Right atrium auricular region (tissue), 2 donors: ENCODE measurements around the gene ST3GAL6. TPM values are rescaled to one million over a fixed set of nuclear protein-coding genes. Genes with fewer than 3 reads are reported as not detected.
A peak's percentile ranks its signal among the peaks of the same experiment; 100 is the strongest.

Source experiments
- DNase-seq: peaks from one replicate; pipeline ENCODE4 v3.0.0-alpha.2; 2019; ENCODE audit warnings: low spot score
- H3K27ac ChIP-seq, 2 donors: fragments of 200-600 bp; sonication (generic); 1 replicate in 1 of 2; 2 replicates in 1 of 2; pipeline ENCODE4 v1.5.1; 2016 to 2019
- H3K27me3 ChIP-seq, 2 donors: fragments of 200-600 bp; sonication (generic); one replicate each; pipeline versions ENCODE4 v1.5.1 to v1.6.0; 2017 to 2019
- H3K36me3 ChIP-seq: fragments of 200-600 bp; sonication (generic); one replicate; pipeline ENCODE4 v1.5.1; 2016
- H3K4me1 ChIP-seq, 2 donors: fragments of 200-600 bp; sonication (generic); one replicate each; pipeline versions ENCODE4 v1.5.1 to v1.6.0; 2017 to 2019
- H3K4me3 ChIP-seq, 2 donors: fragments of 200-600 bp; sonication (generic); 1 replicate in 1 of 2; 2 replicates in 1 of 2; pipeline ENCODE4 v1.5.1; 2017 to 2019; ENCODE audit warnings: mild to moderate bottlenecking in 1 of 2, moderate library complexity in 1 of 2
- H3K9me3 ChIP-seq, 2 donors: fragments of 200-600 bp; sonication (generic); one replicate each; pipeline ENCODE4 v1.5.1; 2019
- CTCF ChIP-seq, 2 donors: fragments of 200-600 bp; sonication (generic); IDR thresholded peaks; one replicate each; pipeline ENCODE4 v1.5.1; 2019; ENCODE audit warnings: antibody characterized with exemption in 2 of 2
- total RNA-seq, 2 donors: library from RNA; depleted of rRNA; stranded (reverse); fragments of >200 nt; gene quantifications; one replicate each; pipeline ENCODE4 v1.1.0, GENCODE V29; 2016

Gene ST3GAL6
- total RNA-seq, 2 donors from 2014 or later: 25.9 to 27.2 TPM

GRCh38 chr3:98731720-98732285, 31.3 kb upstream of the ST3GAL6 start:
- peaks cover 0 to 21% of the 10 kb centered on the region in 2 donors for H3K4me1 ChIP-seq
- TF ChIP-seq CTCF (IDR thresholded peaks at IDR 0.05): no peak
- no peak for DNase-seq
- peak overlapping the region; percentile 91 to 95 for H3K27ac ChIP-seq
- H3K4me3 ChIP-seq: peak overlapping the region; percentile 78 to 90
- H3K27me3 ChIP-seq: no peaks in the 10 kb centered on the region
- no peaks in the 10 kb centered on the region for H3K36me3 ChIP-seq
- H3K9me3 ChIP-seq: no peaks in the 10 kb centered on the region

- H3K27me3 ChIP-seq: no peaks in the 10 kb centered on the region
- no peaks in the 10 kb centered on the region for H3K36me3 ChIP-seq
- DNase-seq: peak; percentile 70
- peaks cover 0 to 23% of the 10 kb centered on the region in 2 donors for H3K4me1 ChIP-seq
- H3K4me3 ChIP-seq: peak overlapping the region; percentile 78 to 90
- H3K9me3 ChIP-seq: no peaks in the 10 kb centered on the region
- no peak for TF ChIP-seq CTCF (IDR thresholded peaks at IDR 0.05)
- peak overlapping the region; percentile 91 to 95 for H3K27ac ChIP-seq
These were observed 30.7 kb upstream of the ST3GAL6 start for GRCh38 chr3:98732286-98733052.

GRCh38 chr3:98733053-98733811, 29.9 kb upstream of the ST3GAL6 start:
- Histone ChIP-seq H3K9me3 (no peaks in the 10 kb centered on the region), H3K4me1 (peaks cover 0 to 28% of the 10 kb centered on the region in 2 donors), H3K4me3 (peak overlapping the region; percentile 78 to 90), H3K27ac (peak overlapping the region; percentile 91 to 95), H3K36me3 (no peaks in the 10 kb centered on the region), H3K27me3 (no peaks in the 10 kb centered on the region)
- no peak for DNase-seq
- TF ChIP-seq CTCF (IDR thresholded peaks at IDR 0.05): no peak

- H3K4me1 ChIP-seq: peaks cover 0 to 28% of the 10 kb centered on the region in 2 donors
- no peaks in the 10 kb centered on the region for H3K9me3 ChIP-seq
- no peaks in the 10 kb centered on the region for H3K36me3 ChIP-seq
- H3K27me3 ChIP-seq: no peaks in the 10 kb centered on the region
- peak overlapping the region; percentile 91 to 95 for H3K27ac ChIP-seq
- no peak for TF ChIP-seq CTCF (IDR thresholded peaks at IDR 0.05)
- DNase-seq: no peak
- H3K4me3 ChIP-seq: peak overlapping the region; percentile 78 to 90
These were observed 29.3 kb upstream of the ST3GAL6 start for GRCh38 chr3:98733812-98734281.

- peak overlapping the region; percentile 91 to 95 for H3K27ac ChIP-seq
- peaks cover 0 to 28% of the 10 kb centered on the region in 2 donors for H3K4me1 ChIP-seq
- H3K27me3 ChIP-seq: no peaks in the 10 kb centered on the region
- no peak for DNase-seq
- no peaks in the 10 kb centered on the region for H3K9me3 ChIP-seq
- no peaks in the 10 kb centered on the region for H3K36me3 ChIP-seq
- H3K4me3 ChIP-seq: peak overlapping the region; percentile 78 to 90
- TF ChIP-seq CTCF (IDR thresholded peaks at IDR 0.05): no peak
These were observed 28.8 kb upstream of the ST3GAL6 start for GRCh38 chr3:98734306-98734705.
